22Rv1 (cell line): ENCODE measurements around the gene TEX261.

ENCODE experiments used
- CTCF ChIP-seq: fragments of 450-650 bp; IDR thresholded peaks from 2 replicates; pipeline ENCODE4 v1.5.1; 2017; ENCODE audit warnings: mild to moderate bottlenecking
- ZFX ChIP-seq: fragments of 450-650 bp; IDR thresholded peaks from 2 replicates; pipeline ENCODE4 v1.6.1; 2017; ENCODE audit warnings: antibody characterized with exemption, borderline replicate concordance

- no peak for TF ChIP-seq CTCF
- no peak for TF ChIP-seq ZFX
Observed at GRCh38 chr2:70954886-70955285, 39.8 kb downstream of the TEX261 start.
